NB4 (cell line): ENCODE data around the gene TMEM178B.
"Not testable (repeated sequence)": the region's sequence is repeated elsewhere in the genome, so short reads cannot be mapped to it uniquely, and the experiment has no call there.

ENCODE experiments used
- CTCF ChIP-seq: IDR thresholded peaks from one replicate; pipeline ENCODE4 v1.5.1; 2012; ENCODE audit warnings: low read depth, low read length
- MAX ChIP-seq: IDR thresholded peaks from 2 replicates; pipeline ENCODE4 v1.6.1; 2011; ENCODE audit warnings: low read depth, low read length
- MYC ChIP-seq: IDR thresholded peaks from 2 replicates; pipeline ENCODE4 v1.6.1; 2011; ENCODE audit warnings: low read depth, low read length
- POLR2A ChIP-seq: IDR thresholded peaks from 2 replicates; pipeline ENCODE4 v1.6.1; 2011; ENCODE audit warnings: mild to moderate bottlenecking; ENCODE audit not compliant: insufficient read length; ENCODE audit errors: extremely low read depth

- TF ChIP-seq POLR2A, CTCF, MYC, MAX: not testable (repeated sequence)
Observed at GRCh38 chr7:141177120-141177519, 103.3 kb downstream of the TMEM178B start.
